Activated T-helper 2 cell treated with anti-CD3 and anti-CD28 coated beads, Interferon-gamma antibody, Interleukin-2, Interleukin-4, amounts not matched to agents 10 μg/mL and 5 μg/mL and 100 μg/mL, durations not matched to agents 14 hours and 24 hours and 36 hours (primary cell): Measurements from ENCODE around the gene SEZ6L2. TPM values are rescaled to one million over a fixed set of nuclear protein-coding genes. Genes with fewer than 3 reads are reported as not detected.

Experiments
- DNase-seq: peaks from one replicate; pipeline ENCODE4 v3.0.0; 2021; ENCODE audit warnings: low spot score
- H3K27ac Mint-ChIP-seq: one replicate; pipeline ENCODE4 v1.8.0; 2021; ENCODE audit warnings: mixed read lengths
- H3K27me3 Mint-ChIP-seq: one replicate; pipeline ENCODE4 v1.8.0; 2021; ENCODE audit warnings: low read depth, mixed read lengths
- H3K36me3 Mint-ChIP-seq: one replicate; pipeline ENCODE4 v1.8.0; 2021; ENCODE audit warnings: low read depth, mixed read lengths
- H3K4me1 Mint-ChIP-seq: one replicate; pipeline ENCODE4 v1.8.0; 2021; ENCODE audit warnings: low read depth, mixed read lengths
- H3K4me3 Mint-ChIP-seq: one replicate; pipeline ENCODE4 v1.8.0; 2021; ENCODE audit warnings: low read depth, mild to moderate bottlenecking, moderate library complexity, mixed read lengths
- H3K9me3 Mint-ChIP-seq: one replicate; pipeline ENCODE4 v1.8.0; 2021; ENCODE audit warnings: mixed read lengths
- intact Hi-C: fragments of 100-400 bp; cut with micrococcal nuclease; formaldehyde crosslinking; loops from one replicate; pipeline ENCODE4 v1.15.1; 2023
- total RNA-seq: library from RNA; stranded (reverse); gene quantifications from 2 replicates; pipeline ENCODE4 v1.2.3, GENCODE V29; 2022

Gene SEZ6L2
- total RNA-seq, 1 donor from 2014 or later = 0.11 TPM

DNA sequence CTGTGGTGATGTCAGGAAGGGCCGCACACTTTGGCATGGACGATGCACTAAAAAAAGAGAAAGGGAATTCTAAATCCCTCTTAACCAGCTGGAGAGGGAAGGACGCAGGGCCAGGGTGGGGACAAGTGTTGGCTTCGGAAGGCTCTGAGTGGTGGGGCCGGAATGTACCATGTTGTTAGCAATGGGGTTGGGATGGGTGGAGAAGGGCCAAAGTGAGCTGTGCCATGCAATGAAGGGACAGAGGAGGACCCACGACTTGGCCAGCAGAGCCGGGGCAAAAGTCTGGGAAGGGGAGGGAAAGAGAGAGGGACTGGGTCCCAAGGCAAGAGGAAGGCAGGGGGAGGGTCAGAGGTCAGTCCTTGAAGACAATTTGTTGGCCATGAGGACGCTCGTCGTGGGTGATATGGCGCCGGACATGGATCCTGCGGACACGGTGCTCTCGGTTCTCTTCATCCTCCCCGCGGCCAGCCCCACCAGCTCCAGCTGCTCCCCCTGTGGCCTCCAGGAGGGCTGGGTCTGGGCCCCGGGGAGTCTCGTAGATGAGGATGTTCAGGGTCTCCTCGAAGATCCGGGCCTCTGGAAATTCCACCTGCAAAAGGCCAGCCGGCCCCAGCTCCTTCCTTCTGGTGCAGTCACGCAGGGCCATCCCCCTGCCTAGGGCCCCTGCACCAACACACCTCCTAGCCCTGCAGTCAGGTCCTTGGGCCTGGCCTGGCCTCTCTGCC lies 7.3 kb upstream of the SEZ6L2 start:
- H3K36me3 Mint-ChIP-seq = peaks cover 11% of the 10 kb centered on the region
- no peak overlapping the region for H3K27ac Mint-ChIP-seq

DNA sequence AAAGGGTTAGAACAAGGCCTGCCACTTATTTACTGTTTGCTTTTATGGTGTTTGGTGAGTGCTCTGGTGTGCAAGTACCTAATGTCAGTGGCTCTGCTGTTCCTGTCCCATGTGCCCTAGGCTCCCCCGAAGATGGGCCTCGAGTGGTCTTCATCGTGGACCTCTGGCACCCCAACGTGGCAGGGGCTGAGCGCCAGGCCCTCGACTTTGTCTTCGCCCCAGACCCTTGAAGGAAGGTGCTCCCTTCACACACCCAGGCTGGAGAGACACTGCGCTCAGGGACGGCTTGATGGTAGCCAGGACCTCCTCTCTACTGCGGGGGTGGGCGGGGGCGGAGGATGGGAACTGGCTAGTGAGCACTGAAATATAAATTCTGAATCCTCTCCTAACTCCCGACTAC lies 6.3 kb upstream of the SEZ6L2 start:
- H3K4me3 Mint-ChIP-seq = no peak overlapping the region
- H3K4me1 Mint-ChIP-seq = peaks cover 8% of the 10 kb centered on the region
- no peak for DNase-seq
- peaks cover 6% of the 10 kb centered on the region for H3K27me3 Mint-ChIP-seq
- intact Hi-C loops = no loop called here
- peaks cover 11% of the 10 kb centered on the region for H3K36me3 Mint-ChIP-seq
- H3K27ac Mint-ChIP-seq = no peak overlapping the region
- H3K9me3 Mint-ChIP-seq = no peaks in the 10 kb centered on the region

More for the DNA sequence above, 7.3 kb upstream of the SEZ6L2 start:
- H3K4me1 Mint-ChIP-seq = peaks cover 6% of the 10 kb centered on the region
- DNase-seq = no peak
- peaks cover 5% of the 10 kb centered on the region for H3K27me3 Mint-ChIP-seq
- no peak overlapping the region for H3K4me3 Mint-ChIP-seq
- H3K9me3 Mint-ChIP-seq = no peaks in the 10 kb centered on the region
- intact Hi-C loops = no loop called here

DNA sequence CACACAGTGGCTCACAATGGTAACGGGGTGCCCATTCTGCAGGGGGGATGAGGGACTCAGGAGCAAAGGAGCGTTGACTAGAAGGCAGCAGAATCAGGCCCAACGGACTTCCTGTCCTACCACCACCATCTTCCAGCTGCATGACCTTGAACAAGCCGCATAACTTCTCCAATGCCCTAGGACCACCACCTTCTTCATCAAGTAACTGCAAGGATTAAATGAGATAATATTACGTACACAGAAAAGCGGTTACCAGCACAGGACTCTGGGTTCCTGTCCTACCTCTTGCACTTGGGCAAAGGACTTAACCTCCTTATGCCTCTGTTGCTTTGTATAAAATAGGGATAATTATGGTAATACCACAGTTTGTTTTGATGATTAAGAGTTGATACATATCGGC lies 5.6 kb upstream of the SEZ6L2 start:
- Mint-ChIP-seq H3K9me3 (no peaks in the 10 kb centered on the region), H3K4me1 (peaks cover 12% of the 10 kb centered on the region)

GRCh38 chr16:29903590-29903989 lies 4.2 kb upstream of the SEZ6L2 start:
- H3K36me3 Mint-ChIP-seq = peaks cover 6% of the 10 kb centered on the region
- no peaks in the 10 kb centered on the region for H3K9me3 Mint-ChIP-seq
- no peak overlapping the region for H3K4me3 Mint-ChIP-seq
- no peak for DNase-seq
- no peak overlapping the region for H3K27ac Mint-ChIP-seq
- intact Hi-C loops = no loop called here
- peaks cover 11% of the 10 kb centered on the region for H3K4me1 Mint-ChIP-seq
- peaks cover 16% of the 10 kb centered on the region for H3K27me3 Mint-ChIP-seq

More for the DNA sequence above, 5.6 kb upstream of the SEZ6L2 start:
- DNase-seq = no peak
- no peak overlapping the region for H3K4me3 Mint-ChIP-seq
- peaks cover 6% of the 10 kb centered on the region for H3K27me3 Mint-ChIP-seq
- no peak overlapping the region for H3K27ac Mint-ChIP-seq
- H3K36me3 Mint-ChIP-seq = peaks cover 11% of the 10 kb centered on the region
- intact Hi-C loops = no loop called here

GRCh38 chr16:29901607-29901945 lies 2.2 kb upstream of the SEZ6L2 start:
- intact Hi-C loops = no loop called here
- H3K4me3 Mint-ChIP-seq = peak overlapping the region; percentile 45
- peaks cover 31% of the 10 kb centered on the region for H3K27me3 Mint-ChIP-seq
- H3K36me3 Mint-ChIP-seq = peaks cover 3% of the 10 kb centered on the region
- DNase-seq = no peak
- no peaks in the 10 kb centered on the region for H3K9me3 Mint-ChIP-seq
- no peak overlapping the region for H3K27ac Mint-ChIP-seq
- H3K4me1 Mint-ChIP-seq = peaks cover 11% of the 10 kb centered on the region

DNA sequence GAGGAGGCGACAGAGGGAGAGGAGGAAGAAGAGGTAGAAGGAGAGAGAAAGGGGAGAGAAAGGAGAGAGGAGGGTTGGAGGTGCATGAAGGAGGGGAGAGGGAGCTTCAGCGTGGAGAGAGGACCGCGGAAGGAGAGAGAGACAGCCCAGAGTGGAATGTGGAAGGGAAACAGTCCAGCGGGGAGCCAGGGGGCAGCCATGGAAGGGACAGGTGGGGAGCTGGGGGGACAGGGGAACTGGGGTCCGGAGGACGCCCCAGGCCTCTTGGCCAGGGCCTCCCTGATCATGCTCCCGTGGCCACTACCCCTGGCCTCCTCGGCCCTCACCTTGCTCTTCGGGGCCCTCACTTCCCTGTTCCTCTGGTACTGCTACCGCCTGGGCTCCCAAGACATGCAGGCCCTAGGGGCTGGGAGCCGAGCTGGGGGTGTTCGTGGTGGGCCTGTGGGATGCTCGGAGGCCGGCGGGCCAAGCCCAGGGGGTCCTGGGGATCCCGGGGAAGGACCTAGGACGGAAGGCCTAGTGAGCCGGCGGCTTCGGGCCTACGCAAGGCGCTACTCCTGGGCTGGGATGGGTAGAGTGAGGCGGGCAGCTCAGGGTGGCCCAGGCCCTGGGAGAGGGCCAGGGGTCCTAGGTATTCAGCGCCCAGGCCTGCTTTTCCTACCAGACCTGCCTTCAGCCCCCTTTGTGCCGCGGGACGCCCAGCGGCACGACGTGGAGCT lies 1.7 kb upstream of the SEZ6L2 start:
- Mint-ChIP-seq H3K4me3 (peak overlapping the region; percentile 81), H3K4me1 (peaks cover 11% of the 10 kb centered on the region), H3K36me3 (no peaks in the 10 kb centered on the region), H3K27me3 (peaks cover 33% of the 10 kb centered on the region), H3K9me3 (no peaks in the 10 kb centered on the region), H3K27ac (no peak overlapping the region)
- intact Hi-C loops = no loop called here
- no peak for DNase-seq

GRCh38 chr16:29900102-29900887 lies 945 bp upstream of the SEZ6L2 start, which contains the start of gene ASPHD1:
TSS of gene ASPHD1 (plus strand) at chr16:29900488. CDS start at chr16:29900972, 484 bp downstream.
- peaks cover 33% of the 10 kb centered on the region for H3K27me3 Mint-ChIP-seq
- H3K36me3 Mint-ChIP-seq = no peaks in the 10 kb centered on the region
- H3K27ac Mint-ChIP-seq = peak within 1 kb of the TSS; percentile 49
- no peaks in the 10 kb centered on the region for H3K9me3 Mint-ChIP-seq
- peak within 1 kb of the TSS; percentile 81 for H3K4me3 Mint-ChIP-seq
- H3K4me1 Mint-ChIP-seq = peaks cover 11% of the 10 kb centered on the region
- DNase-seq = peak; percentile 71
- intact Hi-C loops = no loop called here

DNA sequence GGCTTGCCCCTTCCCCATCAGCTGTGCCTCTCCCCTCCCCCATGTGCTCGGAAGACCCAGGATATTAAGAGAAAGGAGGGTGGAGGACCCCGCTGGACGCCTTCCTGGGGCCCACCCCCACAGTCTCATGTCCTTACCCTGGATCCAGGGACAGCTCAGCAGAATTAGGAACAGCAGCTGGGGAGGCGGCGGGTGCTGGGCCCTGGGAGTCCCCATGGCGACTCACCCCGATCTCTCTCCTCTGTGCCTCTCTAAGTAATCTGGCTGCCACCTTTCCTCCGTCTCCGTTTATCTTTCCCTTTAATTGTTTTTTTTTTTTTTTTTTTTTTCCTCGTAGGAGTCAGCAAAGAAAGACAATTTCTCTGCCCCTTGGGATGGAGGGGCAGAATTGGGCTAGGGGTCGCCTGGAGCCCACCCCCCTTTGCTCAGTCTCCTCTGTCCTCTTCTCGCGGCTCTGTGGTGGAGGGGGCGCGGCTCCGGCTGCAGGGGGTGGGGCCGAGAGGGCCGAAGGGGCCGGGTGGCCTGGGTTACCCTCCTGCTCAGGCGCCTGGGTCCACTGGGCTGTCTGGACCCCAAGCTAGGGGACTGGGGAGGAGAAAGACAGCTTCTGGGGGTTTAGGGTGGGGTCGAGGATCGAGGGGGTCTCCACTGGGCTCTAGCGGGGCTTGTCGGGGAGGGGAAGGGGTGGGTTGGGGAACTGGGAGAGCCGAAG lies 390 bp downstream of the SEZ6L2 start:
- Mint-ChIP-seq H3K27me3 (peaks cover 33% of the 10 kb centered on the region), H3K9me3 (no peaks in the 10 kb centered on the region), H3K36me3 (no peaks in the 10 kb centered on the region), H3K27ac (no peak overlapping the region), H3K4me3 (peak overlapping the region; percentile 28), H3K4me1 (peaks cover 11% of the 10 kb centered on the region)
- no peak for DNase-seq
- intact Hi-C loops = no loop called here

- DNase-seq = no peak
- intact Hi-C loops = no loop called here
- Mint-ChIP-seq H3K9me3 (no peaks in the 10 kb centered on the region), H3K4me3 (peak overlapping the region; percentile 28), H3K27me3 (peaks cover 33% of the 10 kb centered on the region), H3K36me3 (no peaks in the 10 kb centered on the region), H3K27ac (no peak overlapping the region), H3K4me1 (peaks cover 7% of the 10 kb centered on the region)
Observed at GRCh38 chr16:29898135-29898803, 1.1 kb downstream of the SEZ6L2 start.

- intact Hi-C loops = no loop called here
- Mint-ChIP-seq H3K36me3 (no peaks in the 10 kb centered on the region), H3K27ac (no peak overlapping the region), H3K27me3 (peaks cover 33% of the 10 kb centered on the region), H3K9me3 (no peaks in the 10 kb centered on the region), H3K4me1 (peaks cover 7% of the 10 kb centered on the region), H3K4me3 (no peak overlapping the region)
- no peak for DNase-seq
Observed at GRCh38 chr16:29897333-29897732, 2.0 kb downstream of the SEZ6L2 start.

GRCh38 chr16:29896841-29897240 lies 2.5 kb downstream of the SEZ6L2 start:
- H3K27me3 Mint-ChIP-seq = peaks cover 29% of the 10 kb centered on the region
- intact Hi-C loops = no loop called here
- H3K4me3 Mint-ChIP-seq = no peak overlapping the region
- H3K9me3 Mint-ChIP-seq = no peaks in the 10 kb centered on the region
- DNase-seq = no peak
- peaks cover 7% of the 10 kb centered on the region for H3K4me1 Mint-ChIP-seq
- H3K27ac Mint-ChIP-seq = no peak overlapping the region
- no peaks in the 10 kb centered on the region for H3K36me3 Mint-ChIP-seq

- H3K27ac Mint-ChIP-seq = no peak overlapping the region
- H3K4me3 Mint-ChIP-seq = no peak overlapping the region
- H3K36me3 Mint-ChIP-seq = no peaks in the 10 kb centered on the region
- intact Hi-C loops = no loop called here
- peaks cover 25% of the 10 kb centered on the region for H3K27me3 Mint-ChIP-seq
- H3K4me1 Mint-ChIP-seq = no peaks in the 10 kb centered on the region
- H3K9me3 Mint-ChIP-seq = no peaks in the 10 kb centered on the region
- no peak for DNase-seq
Observed at GRCh38 chr16:29894352-29894751, 5.0 kb downstream of the SEZ6L2 start.
